TTC549 (cell line): Measurements from ENCODE around the gene RAB5IF.
"Not testable (repeated sequence)": the region's sequence is repeated elsewhere in the genome, so short reads cannot be mapped to it uniquely, and the experiment has no call there.

Source experiments
- FAIRE-seq: peaks from 2 replicates; lab custom pipeline; 2012; peaks lifted over from hg19 to GRCh38; lab: Jason Lieb, UNC

RAB5IF gene

DNA sequence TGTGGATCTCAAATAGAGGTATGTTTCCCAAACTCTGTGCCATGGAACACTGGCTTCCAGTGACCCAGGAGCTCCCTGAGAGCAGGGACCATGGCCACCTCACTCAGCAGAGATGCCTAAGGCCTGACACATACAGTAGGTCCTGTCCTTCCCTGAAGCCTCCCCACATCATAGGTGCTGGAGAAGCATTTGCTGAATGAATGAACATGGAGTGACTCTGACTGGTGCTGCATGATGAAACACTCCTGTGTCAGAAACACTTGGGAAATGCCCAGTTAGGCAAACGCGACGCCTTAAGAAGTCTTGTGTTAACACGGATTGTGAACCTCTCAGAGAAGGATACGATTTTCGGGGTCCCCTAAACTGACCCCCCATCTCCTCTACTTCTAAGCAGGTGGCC, 26.1 kb downstream of the RAB5IF start:
- no peak for FAIRE-seq

DNA sequence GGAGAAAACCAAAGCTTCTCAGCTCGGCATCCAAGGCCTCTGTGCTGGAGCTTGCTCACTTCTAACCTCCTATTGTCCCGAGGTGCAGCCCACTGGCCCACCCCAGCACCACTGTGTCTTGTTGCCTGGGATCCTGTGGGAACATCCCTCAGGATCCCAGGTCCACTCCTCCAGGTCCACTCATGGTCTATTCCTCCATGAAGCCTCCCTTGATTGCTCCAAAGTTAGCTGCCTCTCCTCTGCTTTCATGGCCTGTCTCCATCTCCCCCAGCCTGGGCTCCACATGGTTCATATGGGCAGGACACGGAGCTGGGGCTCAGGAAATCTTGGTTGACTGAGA, 26.5 kb downstream of the RAB5IF start:
- no peak for FAIRE-seq

DNA sequence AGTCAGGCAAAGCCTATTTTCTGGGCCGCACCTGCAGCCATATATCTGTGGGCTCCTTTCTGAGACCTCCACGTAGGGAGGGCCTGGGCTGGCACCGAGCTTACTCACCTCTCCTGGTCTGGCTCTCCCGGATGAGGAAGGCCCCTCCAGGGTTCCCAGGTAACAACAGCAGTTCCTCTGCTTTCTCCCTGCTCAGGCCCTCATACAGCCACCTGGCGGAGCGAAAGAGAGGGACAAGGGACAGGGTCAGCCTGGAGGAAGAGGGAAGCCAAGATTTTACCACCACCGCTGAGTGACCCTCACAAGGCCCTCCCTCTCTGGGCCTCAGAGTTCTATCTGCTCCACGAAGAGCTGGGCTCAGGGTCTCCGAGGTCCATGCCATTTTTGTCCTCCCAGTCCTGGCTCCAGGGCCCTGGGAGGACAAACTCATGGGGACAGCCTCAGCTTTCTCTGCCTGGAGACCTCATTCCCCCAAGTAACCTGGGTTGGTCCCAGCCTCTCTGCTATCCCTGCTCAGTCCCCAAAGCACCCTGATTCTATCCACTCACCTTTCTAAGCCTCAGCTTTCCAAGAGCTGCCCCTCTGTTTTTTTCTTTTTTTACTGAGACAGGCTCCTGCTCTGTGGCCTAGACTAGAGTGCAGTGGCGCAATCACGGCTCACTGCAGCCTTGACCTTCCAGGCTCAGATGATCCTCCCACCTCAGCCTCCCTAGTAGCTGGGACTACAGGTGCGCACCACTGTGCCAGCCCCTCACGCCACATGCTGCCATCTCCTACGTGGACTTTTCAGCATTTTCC, 27.1 kb downstream of the RAB5IF start:
- FAIRE-seq: no peak

DNA sequence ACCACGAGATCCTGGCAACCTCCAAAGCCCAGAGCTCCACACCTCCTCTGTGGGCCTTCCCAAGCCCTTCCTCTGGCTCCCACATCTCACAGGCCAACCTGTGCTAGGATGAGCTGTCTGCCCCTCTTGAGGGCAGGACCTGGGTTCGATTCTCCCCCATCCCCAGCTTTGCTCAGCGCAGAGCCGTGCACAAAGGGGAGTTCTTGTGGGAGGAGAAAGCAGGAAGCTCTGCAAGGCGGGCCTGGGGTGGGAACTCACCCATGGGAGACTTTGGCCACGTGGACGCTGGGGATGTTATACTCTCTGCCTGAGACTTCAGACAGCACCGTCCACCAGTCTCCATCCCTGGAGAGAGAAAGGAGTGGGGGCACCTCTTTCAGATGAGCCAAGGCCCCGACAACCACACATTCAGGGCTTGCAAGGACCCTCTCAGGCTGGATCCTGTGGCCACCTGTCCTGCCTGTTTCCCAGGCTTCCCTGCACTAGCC, 27.8 kb downstream of the RAB5IF start:
- no peak for FAIRE-seq

DNA sequence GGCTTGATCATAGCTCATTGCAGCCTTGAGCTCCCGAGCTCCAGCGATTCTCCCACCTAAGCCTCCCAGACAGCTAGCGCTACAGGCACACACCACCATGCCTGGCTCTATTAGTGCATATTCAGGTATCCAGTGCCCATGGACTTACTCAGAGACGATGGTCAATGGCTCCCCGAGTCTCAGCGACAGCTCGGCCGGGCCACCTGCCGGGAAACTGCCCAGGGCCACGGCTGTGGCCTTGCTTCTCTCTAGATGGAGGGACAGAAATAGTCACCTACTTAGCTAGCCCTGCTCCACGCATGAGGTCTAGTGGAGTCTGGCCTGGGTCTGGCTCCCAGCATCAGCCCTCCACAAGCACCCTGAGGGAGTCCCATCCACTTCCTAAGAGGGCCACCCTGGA, 28.8 kb downstream of the RAB5IF start:
- no peak for FAIRE-seq

DNA sequence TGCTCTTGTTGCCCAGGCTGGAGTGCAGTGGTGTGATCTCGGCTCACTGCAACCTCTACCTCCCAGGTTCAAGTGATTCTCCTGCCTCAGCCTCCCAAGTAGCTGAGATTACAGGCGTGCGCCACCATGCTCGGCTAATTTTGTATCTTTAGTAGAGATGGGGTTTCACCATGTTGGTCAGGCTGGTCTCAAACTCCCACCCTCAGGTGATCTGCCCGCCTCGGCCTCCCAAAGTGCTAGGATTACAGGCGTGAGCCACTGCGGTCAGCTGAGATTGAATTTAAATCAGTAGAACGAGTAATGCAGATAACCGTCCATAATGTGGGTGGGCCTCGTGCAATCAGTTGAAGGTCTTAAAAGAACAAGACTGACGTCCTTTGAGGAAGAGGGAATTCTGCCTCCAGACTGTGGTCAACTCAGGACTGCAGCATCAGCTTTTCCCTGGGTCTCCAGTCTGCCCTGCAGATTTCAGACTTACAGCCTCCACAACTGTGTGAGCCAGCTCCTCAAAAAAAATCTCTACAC, 33.4 kb downstream of the RAB5IF start:
- FAIRE-seq: not testable (repeated sequence)

DNA sequence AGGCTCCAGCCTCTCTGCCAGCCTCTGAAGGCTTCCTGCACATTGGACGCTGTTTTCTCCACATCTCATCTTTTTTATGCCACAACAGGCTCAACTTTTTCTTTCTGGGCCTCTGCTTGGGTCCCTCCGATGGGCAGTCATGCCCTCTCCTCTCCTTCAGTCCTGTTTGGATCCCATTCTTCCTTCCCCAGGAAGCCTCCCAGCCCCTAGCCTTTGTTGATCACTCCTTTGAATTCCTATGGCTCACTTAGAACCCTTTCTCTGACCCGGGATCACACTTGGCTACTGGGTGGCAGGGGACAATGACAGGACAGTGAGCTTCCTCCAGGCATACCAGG, 35.9 kb downstream of the RAB5IF start:
- no peak for FAIRE-seq

DNA sequence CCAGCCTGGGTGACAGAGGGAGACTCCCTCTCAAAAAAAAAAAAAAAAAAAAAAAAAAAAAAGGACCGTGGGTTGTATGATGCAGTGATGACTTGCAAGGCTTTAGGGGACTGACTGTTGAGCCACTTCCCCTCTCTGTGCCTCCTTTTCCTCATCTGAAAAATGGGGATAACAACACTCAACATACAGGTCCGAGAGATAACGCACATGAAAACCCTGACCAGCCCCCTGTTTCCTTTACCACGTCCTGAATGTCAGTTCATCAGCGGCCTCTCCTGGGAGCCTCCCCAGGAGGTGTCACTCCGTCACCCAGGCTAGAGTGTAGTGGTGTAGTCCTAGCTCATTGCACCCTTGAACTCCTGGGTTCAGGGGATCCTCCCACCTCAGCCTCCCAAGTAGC, 36.6 kb downstream of the RAB5IF start:
- FAIRE-seq: no peak

DNA sequence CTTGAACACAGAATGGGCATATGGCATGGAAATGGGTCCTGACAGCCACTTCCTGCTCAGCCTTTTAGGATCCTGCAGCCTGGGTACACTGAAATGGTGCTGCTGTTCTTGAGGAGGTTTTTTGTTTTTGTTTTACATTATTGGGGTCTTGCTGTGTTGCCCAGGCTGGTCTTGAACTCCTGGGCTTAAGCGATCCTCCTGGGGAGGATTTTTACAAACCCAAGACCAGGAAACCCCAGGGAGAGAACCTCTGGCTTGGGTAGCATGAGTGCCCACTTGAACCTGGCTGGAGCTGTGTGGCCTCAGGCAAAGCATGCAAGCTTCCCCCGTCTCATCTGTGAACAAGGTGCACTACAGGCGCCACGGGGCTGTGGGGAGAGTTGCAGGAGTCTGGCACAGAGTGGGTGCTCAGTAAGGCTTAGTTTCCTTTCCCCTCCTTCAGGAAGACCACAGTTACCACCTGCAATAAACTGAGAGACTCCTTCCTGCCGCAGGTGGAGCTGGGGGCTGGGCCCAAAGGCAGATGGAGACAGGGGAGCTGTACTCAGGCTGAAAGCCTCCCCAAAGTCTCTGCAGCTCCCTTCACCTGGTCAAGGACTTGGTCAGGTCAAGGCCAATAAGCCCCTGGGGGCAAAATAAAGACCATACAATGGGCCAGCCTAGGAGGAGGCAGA, 38.6 kb downstream of the RAB5IF start:
- no peak for FAIRE-seq

DNA sequence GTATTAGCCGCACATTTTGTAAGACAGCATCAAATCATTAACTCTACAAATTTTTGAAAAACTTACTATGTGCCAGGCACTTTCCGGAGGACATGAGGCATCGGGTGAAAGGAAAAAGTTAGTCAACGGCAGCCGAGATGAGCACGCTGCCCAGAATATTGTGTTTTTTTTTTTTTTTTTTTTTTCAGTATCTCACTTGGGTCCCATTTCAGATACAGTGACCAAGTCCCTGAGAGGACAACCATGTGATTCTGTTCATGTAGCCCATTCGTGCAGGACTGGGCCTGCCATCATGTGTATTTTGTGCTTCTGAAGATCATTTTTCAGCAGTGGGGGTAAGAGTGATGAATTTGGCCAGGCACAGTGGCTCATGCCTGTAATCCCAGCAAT, 39.1 kb downstream of the RAB5IF start:
- FAIRE-seq: no peak

DNA sequence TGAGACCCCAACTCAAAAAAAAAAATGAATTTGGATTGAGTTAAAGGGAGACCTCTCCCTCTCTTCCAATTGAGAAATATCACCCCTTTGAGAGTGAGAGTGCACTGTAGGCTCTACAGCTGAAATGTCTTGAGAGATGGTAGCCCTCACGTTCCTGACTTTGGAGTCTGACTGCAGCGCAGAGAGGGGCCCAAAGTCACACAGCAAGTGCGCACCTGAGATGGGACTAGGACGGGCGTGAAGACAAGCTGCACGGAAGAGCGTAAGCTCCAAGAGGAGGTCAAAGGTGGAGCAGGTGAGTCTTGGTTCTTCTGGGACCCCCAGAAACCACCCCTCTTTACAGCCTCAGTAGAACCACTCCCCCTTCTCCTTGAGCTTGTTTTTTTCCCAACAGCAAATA, 39.8 kb downstream of the RAB5IF start:
- no peak for FAIRE-seq

DNA sequence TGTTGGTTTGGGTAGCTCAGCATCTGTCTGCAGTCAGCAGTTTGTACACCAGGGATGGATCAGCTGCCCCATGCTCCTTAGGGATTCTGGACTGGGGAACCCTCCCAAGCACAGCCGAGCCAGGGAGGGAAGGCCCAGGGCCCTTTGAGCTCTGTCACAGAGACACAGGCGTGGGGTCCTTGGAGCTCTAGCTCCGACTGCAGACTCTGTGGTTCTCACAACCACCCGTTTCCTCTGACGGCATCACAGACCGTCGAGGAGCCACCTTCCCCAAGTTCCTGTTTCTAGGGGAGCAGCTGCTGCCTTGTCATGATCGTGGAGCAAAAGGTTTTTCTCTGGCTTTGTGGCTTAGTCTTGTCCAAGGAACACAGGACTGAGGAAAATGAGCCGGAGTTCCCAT, 40.4 kb downstream of the RAB5IF start, which contains the start of gene SLA2:
Gene SLA2, minus strand, starts transcription at position 199 of the 400 bp plus-strand sequence. CDS start 4,861 bp downstream, outside the sequence.
- FAIRE-seq: no peak

DNA sequence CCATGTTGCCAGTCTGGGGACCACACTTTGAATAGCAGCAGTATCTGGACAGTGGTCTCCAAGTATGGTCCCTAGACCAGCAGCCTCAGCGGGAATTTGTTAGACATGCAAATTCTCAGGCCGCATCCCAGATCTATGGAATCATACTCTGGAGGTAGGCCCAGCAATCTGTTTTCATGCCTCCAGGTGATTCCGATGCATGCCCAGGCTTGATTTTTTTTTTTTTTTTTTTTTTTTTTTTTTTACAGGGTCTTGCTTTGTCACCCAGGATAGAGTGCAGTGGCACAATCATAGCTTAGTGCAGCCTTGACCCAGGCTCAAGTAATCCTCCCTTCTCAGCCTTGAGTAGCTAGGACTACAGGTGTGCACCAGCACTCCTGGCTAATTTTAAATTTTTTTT, 41.1 kb downstream of the RAB5IF start:
- no peak for FAIRE-seq

DNA sequence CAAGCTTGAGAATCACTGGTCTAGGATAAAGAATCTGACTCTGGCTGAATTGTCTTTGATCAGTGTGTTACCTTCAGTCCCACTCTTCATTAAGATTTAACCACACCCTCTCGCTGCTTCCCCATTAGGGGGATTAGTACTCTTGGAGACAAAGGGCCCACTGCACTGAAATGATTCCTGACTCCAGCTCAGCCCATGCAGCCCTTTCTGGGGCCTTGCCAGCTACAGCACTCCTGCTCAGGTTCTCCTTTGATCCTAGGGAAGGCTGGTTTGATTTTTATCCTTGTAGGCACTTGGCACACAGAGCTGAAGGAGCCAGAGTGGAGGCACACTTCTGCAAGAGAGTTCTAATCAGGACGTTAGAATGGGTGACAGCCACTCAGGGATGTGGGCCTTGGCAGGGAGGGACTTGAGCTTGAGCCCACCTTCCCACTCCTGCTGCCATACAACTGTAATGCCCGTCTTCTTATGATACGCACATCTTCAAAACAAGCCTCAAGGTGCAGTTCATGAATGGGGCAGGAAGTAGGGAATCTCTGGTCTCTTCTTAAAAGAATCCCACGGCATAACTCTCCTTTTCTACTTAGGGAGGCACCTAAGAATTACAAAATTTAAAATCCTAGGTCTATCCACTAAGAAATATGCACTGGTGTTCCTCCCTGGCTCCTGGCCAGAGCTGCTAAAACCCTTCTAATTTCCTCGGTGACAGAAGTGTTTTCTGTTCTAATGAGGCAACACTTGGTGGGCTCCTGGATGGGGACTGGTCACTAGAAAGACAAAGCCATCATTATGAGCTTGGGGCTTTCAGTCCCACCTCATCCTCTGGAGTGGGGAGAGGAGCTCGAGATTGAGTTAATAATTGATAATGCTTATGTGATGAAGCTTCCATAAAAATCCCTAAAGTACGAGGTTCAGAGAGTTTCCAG, 41.9 kb downstream of the RAB5IF start:
- FAIRE-seq: no peak

DNA sequence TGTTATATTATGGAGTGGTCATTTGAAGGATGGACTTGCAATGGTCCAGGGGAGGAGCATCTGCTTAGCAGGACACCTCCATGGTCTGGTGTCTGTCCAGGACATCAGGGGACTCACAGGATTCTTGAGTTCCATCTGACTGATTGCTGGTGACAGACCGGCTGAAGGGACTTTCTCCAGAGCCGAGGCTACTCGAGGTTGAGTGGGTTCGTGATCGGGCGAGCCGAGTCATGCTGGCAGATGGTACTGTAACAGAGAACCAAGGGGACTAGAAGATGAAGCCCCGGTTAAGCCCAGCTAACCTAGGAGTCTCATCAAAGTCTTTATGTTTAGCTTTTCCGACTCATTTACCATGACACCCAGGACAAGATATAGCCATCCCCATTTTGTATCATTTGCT, 47.9 kb downstream of the RAB5IF start:
- no peak for FAIRE-seq

DNA sequence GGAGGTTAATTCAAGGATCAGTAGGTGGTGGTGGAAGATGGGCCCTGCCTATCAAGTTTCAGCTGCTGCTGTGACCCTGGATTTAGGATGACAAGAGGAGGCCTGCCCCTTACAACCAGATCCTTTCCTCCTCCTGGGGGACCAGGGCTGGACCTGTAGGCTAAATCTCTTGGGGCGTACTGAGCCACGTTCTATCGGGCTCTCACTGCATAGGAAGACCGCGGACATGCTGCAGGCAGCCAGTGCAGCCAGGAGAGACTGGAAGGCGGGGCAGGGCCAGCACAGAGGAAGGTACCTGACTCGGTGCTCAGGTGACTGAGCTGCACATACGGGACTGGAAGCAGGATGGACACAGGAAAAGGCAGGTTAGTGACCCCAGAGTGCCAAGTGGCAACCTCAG, 48.9 kb downstream of the RAB5IF start:
- FAIRE-seq: no peak

DNA sequence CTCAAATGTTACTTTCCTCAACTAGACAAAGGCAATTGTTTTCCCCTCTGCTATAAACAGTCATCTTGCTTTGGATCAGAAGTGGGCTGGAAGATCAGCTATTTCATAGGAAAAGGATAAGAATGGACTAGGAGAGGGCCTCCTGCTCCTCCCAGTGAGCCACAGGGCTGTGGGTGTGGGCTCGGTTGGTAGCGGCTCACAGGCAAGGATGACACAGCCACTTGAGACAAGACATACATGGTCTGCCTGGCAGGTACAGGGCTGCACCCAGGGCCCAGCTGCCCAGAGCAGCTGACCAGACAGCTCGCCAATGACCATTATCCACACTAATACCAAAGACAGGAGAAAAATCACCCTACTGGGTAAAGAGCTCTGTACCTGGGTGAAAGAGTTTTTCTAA, 49.4 kb downstream of the RAB5IF start:
- no peak for FAIRE-seq

DNA sequence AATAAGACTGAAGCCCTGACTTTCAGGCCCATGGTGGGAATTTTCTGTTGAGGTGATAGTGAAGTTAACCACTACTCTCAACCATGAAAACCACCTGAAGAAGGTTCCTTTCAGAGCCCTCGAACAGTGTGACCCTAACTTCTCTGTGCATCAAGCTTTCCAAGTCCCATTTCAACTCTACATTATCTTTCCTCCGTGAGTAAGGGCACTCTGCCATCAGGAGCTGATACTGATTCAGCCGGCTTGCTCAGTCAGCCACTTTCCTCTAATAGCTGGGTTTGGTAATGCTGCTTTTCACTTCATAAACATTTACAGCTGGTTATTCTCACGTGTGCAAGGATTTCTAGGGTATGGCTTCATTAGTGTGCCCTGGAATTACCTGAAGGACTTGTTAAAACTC, 51.2 kb downstream of the RAB5IF start:
- FAIRE-seq: no peak

DNA sequence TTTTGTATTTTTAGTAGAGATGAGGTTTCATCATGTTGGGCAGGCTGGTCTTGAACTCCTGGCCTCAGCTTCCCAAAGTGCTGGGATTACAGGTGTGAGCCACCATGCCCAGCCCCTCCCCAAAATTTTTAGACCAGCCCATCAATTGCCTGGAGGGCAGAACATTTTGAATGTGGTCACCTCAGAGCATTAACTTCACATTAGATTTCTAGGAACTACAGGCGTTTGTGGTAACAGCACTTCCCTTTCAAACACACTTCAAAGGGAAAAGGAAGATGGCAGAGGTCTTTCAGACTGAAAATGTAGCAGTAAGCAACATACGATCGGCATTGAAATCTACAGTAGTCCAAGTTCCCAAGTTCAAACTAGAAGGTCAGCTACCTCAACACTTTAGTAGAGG, 52.7 kb downstream of the RAB5IF start:
- no peak for FAIRE-seq
